NCI-H2029 (cell line): Measurements from ENCODE around the gene DNAJB12.
"Not testable (repeated sequence)": the region's sequence is repeated elsewhere in the genome, so short reads cannot be mapped to it uniquely, and the experiment has no call there.

Experiments used
- DNase-seq: peaks from one replicate; lab custom pipeline; 2025; lab: John Stamatoyannopoulos, UW

DNAJB12 gene

DNA sequence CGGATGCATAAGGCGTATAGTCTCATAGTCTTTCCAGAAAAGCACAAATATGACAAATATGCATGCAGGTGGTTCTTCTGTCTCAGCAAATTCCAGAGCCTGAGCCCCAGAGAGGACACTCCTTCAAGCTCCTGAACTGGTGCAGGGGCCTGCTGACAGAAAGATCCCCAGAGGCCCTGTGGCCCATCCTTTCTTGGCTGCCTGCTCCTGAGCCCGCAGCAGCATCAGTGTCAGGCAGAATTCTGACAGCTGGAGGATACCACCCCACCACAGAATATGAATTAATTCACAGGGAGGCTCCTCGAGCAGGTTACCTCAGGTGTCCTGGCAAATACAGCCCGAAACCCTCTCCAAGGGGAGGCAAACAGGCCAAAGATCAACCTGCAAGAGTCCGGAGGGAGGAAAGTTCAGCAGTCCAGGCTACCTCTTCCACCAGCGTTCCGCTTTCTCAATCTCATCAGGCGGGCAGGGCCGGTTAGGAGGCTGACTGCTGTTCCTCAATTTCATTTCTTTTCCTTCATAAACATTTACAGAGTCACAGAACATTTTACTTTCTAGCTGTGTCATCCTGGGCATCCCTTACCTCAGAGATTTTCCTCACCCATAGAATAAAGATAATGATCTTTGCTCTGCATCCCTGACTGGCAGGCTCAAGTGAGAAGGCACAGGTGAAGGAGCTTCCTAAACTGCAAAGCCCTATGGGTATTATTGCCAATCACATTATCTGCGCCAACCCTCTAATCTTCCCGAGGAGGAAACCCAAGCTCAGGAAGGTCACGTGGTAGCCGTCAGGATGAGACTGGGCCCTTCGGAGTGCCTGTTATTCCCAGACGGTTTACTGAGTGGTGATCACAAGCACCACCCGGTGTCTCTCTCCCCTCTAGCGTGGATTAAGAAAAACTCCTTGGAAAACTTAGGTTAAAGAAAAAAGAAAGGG is 1.4 kb downstream of the DNAJB12 start:
- no peak for DNase-seq

DNA sequence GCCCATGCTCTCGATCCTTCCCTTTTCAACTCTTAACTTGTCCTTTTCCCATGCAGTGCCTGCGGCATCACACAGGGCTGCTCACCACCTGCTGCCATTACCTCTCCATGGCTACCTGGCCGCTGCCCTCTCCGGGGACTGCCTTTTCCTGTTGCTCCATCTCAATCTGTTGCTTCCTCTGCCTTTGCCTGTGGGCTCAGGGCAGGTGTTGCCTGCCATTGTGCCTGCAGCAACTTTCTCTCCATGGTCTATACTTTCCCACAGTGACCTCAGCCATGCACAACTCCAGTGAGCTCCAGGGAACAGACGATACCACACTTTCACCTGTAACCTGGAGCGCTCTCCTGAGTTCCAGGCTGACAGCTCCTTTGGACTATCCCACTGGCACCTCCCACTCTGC is 3.2 kb downstream of the DNAJB12 start:
- DNase-seq, result no peak

DNA sequence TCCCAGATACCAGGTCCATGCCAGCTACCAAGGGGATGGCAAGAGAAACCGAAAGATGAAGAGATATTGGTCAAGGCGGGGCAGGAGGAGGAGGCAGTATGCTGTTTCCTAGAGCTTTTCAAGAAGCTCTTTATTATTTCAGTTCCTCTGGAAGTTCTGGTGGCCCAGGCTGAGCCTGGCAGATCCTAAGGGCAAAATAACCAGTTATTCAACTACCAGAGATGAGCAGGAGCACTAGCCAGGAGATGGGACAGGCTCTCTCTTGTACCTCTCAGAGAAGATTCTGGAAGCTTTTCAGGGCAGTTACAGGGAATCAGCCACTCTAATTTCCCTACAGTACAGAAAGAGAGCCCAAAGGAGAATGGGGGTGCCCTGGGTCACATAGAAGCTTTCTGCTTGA is 5.3 kb downstream of the DNAJB12 start:
- DNase-seq, result no peak

GRCh38 chr10:72348282-72348681 is 6.4 kb downstream of the DNAJB12 start:
- DNase-seq, result no peak

- DNase-seq, result not testable (repeated sequence)
Measured at GRCh38 chr10:72346117-72346516, 8.6 kb downstream of the DNAJB12 start.

- no peak for DNase-seq
Measured at GRCh38 chr10:72344932-72345331, 9.8 kb downstream of the DNAJB12 start.

DNA sequence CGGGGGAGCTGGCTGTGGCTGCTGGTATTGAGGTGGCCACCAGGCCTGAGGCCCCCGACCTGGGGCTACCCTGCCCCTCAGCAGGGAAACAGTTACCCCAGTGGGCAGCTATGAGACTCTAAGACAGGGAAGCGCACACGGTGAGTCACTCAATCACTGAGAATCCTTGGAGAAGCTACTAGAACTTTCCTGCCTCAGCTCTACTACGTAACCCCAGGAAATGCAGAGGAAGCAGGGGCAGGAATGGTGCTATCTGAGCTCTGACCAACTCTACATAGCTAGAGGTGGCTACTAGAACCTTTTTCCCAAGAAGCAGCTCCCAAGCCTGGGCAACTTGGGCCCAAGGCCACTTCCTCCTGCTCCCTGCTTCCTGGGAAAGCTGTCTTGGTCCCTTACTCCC is 11.8 kb downstream of the DNAJB12 start:
- DNase-seq, result no peak

- no peak for DNase-seq
Measured at GRCh38 chr10:72340510-72341261, 14.0 kb downstream of the DNAJB12 start.

DNA sequence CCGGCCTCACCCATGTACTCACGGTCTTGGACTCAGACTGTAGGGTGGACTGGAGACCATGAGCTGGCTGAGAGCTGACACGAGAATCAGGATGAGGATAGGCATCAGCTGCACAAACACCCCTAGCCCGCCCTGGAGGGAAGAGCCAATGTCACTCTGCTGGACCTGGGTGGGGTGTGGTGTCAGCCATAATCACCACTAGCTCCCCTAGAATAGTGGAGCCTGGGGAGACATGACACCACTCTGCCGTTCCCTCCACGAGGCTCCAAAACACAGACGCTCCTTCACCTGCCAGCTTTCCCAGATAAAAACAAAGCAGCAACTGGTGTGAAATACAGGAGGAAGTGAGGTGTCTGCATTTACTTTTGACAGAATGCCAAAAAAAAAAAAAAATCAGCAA is 16.5 kb downstream of the DNAJB12 start:
- DNase-seq, result no peak

- no peak for DNase-seq
Measured at GRCh38 chr10:72337722-72338121, 17.0 kb downstream of the DNAJB12 start.

GRCh38 chr10:72337039-72337629 is 17.6 kb downstream of the DNAJB12 start:
- DNase-seq, result peak; percentile 28

- no peak for DNase-seq
Measured at GRCh38 chr10:72336259-72337038, 18.3 kb downstream of the DNAJB12 start.

- no peak for DNase-seq
Measured at GRCh38 chr10:72335394-72336258, 19.1 kb downstream of the DNAJB12 start.

GRCh38 chr10:72334825-72335393 is 19.8 kb downstream of the DNAJB12 start:
- no peak for DNase-seq

GRCh38 chr10:72334196-72334824 is 20.4 kb downstream of the DNAJB12 start:
- DNase-seq, result no peak

- no peak for DNase-seq
Measured at GRCh38 chr10:72333112-72334015, 21.4 kb downstream of the DNAJB12 start.

DNA sequence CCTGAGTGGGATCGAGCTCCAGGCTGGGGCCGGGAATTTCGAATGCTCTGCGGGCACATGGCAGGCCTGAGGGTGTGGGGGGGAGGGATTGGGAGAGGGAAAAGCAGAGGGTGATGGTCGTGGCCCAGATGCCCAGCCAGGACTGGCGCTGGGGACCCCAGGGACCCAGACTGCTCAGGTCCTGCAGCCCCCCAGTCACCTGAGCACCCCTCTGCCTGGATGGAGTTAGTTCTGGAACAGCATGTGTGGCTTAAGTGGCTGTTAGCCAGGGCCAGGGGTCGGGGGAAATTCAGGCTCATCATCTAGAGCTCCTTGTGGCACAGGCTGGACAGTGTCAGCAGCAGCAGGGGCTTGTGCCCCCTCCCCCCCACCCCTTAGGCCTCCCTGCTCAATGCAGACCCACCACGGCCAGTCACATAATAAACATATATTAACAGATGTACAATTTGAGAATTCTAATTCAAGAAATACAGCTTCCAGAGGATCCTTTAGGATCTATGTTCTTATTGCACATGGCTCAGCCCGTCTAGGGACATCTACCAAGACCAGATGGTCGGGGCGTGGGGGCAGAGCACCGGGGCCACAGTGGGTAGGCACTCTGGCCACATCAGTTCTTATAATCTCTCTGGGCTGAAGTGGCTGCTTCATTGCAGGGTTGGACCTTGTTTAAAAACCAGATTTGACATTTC is 22.2 kb downstream of the DNAJB12 start:
- DNase-seq, result no peak
